Left lung (tissue), 10 donors: ENCODE data around the gene CCDC57. TPM values are rescaled to one million over a fixed set of nuclear protein-coding genes. Genes with fewer than 3 reads are reported as not detected.

ENCODE experiments used
- ATAC-seq: fragments of 200-7000 bp; cut with Tn5 transposase; one replicate; pipeline ENCODE4 v1.9.1; 2020; ENCODE audit warnings: moderate library complexity
- DNase-seq, 4 donors: peaks; one replicate each; pipeline ENCODE4 v3.0.0-alpha.2; 2013 to 2020
- H3K27ac ChIP-seq, 2 donors: fragments of 200-600 bp; sonication (generic) in 1 of 2; one replicate each; pipeline versions ENCODE4 v1.5.0 to v1.8.0; 2020 to 2021
- H3K27me3 ChIP-seq, 2 donors: fragments of 200-600 bp; sonication (generic) in 1 of 2; one replicate each; pipeline versions ENCODE4 v1.5.0 to v1.8.0; 2020 to 2021
- H3K36me3 ChIP-seq, 2 donors: fragments of 200-600 bp; sonication (generic) in 1 of 2; one replicate each; pipeline versions ENCODE4 v1.5.0 to v1.8.0; 2020 to 2021
- H3K4me1 ChIP-seq, 2 donors: fragments of 200-600 bp; one replicate each; pipeline ENCODE4 v1.8.0; 2021
- H3K4me3 ChIP-seq, 2 donors: fragments of 200-600 bp; sonication (generic) in 1 of 2; one replicate each; pipeline versions ENCODE4 v1.5.0 to v1.8.0; 2020 to 2021; ENCODE audit warnings: mild to moderate bottlenecking in 1 of 2
- H3K9me3 ChIP-seq, 2 donors: fragments of 200-600 bp; sonication (generic) in 1 of 2; one replicate each; pipeline versions ENCODE4 v1.5.0 to v1.8.0; 2020 to 2021
- intact Hi-C, 2 donors: fragments of 100-400 bp; cut with DNase I; formaldehyde crosslinking; loops; one replicate each; pipeline versions ENCODE4 v1.11.2 to v1.14.2; 2022
- polyA plus RNA-seq, 6 donors: library from polyadenylated mRNA; unstranded; fragments of 120-200 nt; gene quantifications; one replicate each; pipeline ENCODE4 v1.2.1, GENCODE V29; 2013; ENCODE audit not compliant: insufficient read length in 6 of 6
- total RNA-seq, 2 donors: library from RNA; stranded (reverse); fragmentation: NEBNext Ultra II Directional; extraction: Animal tissue kit (Norgen Biotek cat#: 25700); gene quantifications; one replicate each; pipeline ENCODE4 v1.2.1, GENCODE V29; 2021
- TF ChIP-seq, protein P1 (sequence below), 2 donors: fragments of 200-600 bp; sonication (generic) in 1 of 2; IDR thresholded peaks; one replicate each; pipeline versions ENCODE4 v1.5.0 to v1.8.0; 2021; ENCODE audit warnings: antibody characterized with exemption in 2 of 2
- donor health status: DM: no; HTN: yes; CAD: no.
- donor health status: DM: no; HTN: no; CAD: no.

The CCDC57 gene
- total and polyA plus RNA-seq, 8 donors: 41.7 to 73.4 (median 59.8) TPM

DNA sequence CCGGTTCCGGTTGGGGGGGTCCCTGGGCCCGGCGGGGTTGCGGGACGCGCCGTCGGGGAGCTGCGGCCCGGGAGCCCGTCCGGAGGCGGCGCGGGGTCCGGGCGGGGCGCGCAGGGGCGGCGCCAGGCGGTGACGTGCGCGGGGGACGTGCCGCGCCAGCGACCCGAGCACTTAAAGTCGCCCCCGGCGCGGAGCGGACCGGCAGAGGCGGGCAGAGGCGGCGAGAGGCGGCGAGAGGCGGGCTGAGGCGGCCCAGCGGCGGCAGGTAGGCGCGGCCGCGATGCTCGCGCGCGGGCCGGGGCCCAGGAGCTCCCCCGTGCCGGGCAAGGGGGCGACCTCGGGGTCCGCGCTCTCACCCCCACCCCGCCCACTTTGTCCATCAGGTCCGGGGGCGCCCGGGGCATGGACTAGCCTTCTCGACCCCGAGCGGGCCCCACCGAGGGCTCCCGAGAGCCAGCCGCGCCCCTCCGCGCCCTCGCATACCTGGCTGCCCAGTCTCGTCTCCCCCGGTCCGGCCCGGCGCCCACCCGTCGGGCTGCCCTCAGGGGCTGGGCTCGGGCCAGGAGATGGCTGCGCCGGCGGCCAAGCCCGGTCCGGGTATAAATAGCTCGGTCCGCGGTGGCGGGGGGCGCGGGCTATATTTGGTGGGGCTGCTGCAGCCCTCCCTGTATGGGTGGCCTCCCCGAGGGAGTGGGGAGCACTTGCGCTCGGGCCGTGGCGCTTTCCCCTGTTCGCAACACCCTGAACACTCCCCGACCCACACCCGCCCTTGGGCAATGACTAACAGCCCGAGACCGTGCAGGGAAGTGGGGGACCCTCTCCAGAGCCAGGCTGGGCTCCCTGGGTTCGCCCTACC, 16.4 kb upstream of the CCDC57 start, which contains the start of gene SLC16A3:
Gene SLC16A3, plus strand, starts transcription at position 201 of the 856 bp plus-strand sequence. CDS start 6,967 bp downstream, outside the sequence.
- intact Hi-C loops: no loop called here
- peak; percentile 60 to 95 (median 78) for DNase-seq

GRCh38 chr17:82228278-82228841, 15.7 kb upstream of the CCDC57 start:
- DNase-seq: peak in 2 of 4 donors; percentile 83 to 96
- H3K4me3 ChIP-seq: peak overlapping the region; percentile 37 to 83

More for the DNA sequence above, 16.4 kb upstream of the CCDC57 start, which contains the start of gene SLC16A3:
- Histone ChIP-seq H3K4me3 (peak within 1 kb of the TSS; percentile 53 to 83), H3K27ac (peak within 1 kb of the TSS; percentile 95 to 100), H3K36me3 (peaks cover 0 to 1% of the 10 kb centered on the region in 2 donors), H3K4me1 (peaks cover 21 to 75% of the 10 kb centered on the region in 2 donors), H3K27me3 (peaks cover 0 to 6% of the 10 kb centered on the region in 2 donors), H3K9me3 (no peaks in the 10 kb centered on the region)
- ATAC-seq: peak; percentile 39
- TF ChIP-seq, protein P1, sequence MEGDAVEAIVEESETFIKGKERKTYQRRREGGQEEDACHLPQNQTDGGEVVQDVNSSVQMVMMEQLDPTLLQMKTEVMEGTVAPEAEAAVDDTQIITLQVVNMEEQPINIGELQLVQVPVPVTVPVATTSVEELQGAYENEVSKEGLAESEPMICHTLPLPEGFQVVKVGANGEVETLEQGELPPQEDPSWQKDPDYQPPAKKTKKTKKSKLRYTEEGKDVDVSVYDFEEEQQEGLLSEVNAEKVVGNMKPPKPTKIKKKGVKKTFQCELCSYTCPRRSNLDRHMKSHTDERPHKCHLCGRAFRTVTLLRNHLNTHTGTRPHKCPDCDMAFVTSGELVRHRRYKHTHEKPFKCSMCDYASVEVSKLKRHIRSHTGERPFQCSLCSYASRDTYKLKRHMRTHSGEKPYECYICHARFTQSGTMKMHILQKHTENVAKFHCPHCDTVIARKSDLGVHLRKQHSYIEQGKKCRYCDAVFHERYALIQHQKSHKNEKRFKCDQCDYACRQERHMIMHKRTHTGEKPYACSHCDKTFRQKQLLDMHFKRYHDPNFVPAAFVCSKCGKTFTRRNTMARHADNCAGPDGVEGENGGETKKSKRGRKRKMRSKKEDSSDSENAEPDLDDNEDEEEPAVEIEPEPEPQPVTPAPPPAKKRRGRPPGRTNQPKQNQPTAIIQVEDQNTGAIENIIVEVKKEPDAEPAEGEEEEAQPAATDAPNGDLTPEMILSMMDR (IDR thresholded peaks at IDR 0.05): no peak

DNA sequence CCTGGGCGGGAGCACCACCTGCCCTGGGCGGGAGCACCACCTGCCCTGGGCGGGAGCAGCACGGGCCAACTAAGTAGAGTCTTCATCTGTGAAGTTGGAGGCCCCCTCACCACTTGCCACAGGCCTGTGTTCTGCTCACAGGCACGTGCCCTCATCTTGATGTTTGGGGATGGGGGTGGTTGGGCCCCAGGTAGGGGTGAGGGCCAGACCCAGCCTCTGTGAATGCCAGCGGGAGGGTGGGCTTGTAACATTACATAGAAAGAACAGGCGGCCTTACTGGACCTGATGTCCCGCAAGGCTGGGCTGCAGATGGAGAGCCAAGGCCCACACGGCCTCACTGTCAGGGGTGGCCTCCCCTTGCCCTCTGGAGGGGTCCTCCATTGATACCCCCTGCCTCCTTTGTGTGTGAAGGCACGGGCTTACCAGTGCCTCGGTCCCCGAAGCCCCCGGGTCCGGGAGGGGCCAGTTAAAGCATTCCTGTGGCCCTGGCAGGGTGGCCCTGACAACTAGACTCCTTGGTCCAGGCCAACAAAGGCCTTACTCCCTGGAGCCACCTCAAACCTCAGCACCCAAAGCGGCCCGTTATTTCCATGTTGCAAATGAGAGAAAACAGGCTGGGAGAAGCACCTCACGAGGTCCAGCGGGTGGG, 15.1 kb upstream of the CCDC57 start:
- H3K4me1 ChIP-seq: peaks cover 21 to 73% of the 10 kb centered on the region in 2 donors
- peaks cover 0 to 6% of the 10 kb centered on the region in 2 donors for H3K27me3 ChIP-seq
- peak overlapping the region; percentile 95 to 100 for H3K27ac ChIP-seq
- peak overlapping the region; percentile 37 to 83 for H3K4me3 ChIP-seq
- DNase-seq: no peak
- no peaks in the 10 kb centered on the region for H3K9me3 ChIP-seq
- ATAC-seq: no peak
- intact Hi-C loops: no loop called here
- TF ChIP-seq, protein P1 (IDR thresholded peaks at IDR 0.05): no peak
- H3K36me3 ChIP-seq: no peaks in the 10 kb centered on the region

More at GRCh38 chr17:82228278-82228841, 15.7 kb upstream of the CCDC57 start:
- Histone ChIP-seq H3K36me3 (no peaks in the 10 kb centered on the region), H3K4me1 (peaks cover 21 to 73% of the 10 kb centered on the region in 2 donors), H3K9me3 (no peaks in the 10 kb centered on the region), H3K27ac (peak overlapping the region; percentile 95 to 100), H3K27me3 (peaks cover 0 to 6% of the 10 kb centered on the region in 2 donors)
- intact Hi-C loops: no loop called here
- ATAC-seq: peak; percentile 14
- TF ChIP-seq, protein P1 (IDR thresholded peaks at IDR 0.05): no peak

- H3K9me3 ChIP-seq: no peaks in the 10 kb centered on the region
- peaks cover 0 to 6% of the 10 kb centered on the region in 2 donors for H3K27me3 ChIP-seq
- TF ChIP-seq, protein P1 (IDR thresholded peaks at IDR 0.05): no peak
- no peak overlapping the region for H3K4me3 ChIP-seq
- intact Hi-C loops: no loop called here
- H3K27ac ChIP-seq: peak overlapping the region in 1 of 2 donors; percentile 100
- H3K4me1 ChIP-seq: peaks cover 17 to 73% of the 10 kb centered on the region in 2 donors
- DNase-seq (peak in 2 of 4 donors; percentile 36 to 77), ATAC-seq (no peak)
- no peaks in the 10 kb centered on the region for H3K36me3 ChIP-seq
Observed at GRCh38 chr17:82226809-82227628, 14.4 kb upstream of the CCDC57 start.
